Uterus (tissue), 2 donors: ENCODE results near the gene SPATA16.

Source experiments
- POLR2A ChIP-seq, 2 donors: fragments of 450-650 bp; IDR thresholded peaks; one replicate each; pipeline ENCODE4 v1.6.1; 2016; ENCODE audit warnings: antibody characterized with exemption in 2 of 2, mild to moderate bottlenecking in 1 of 2, moderate library complexity in 1 of 2
- TF ChIP-seq, protein P1 (sequence below), 4 experiments: fragments of 200-600 bp in 2 of 4; fragments of 450-650 bp in 2 of 4; sonication (generic) in 2 of 4; IDR thresholded peaks; one replicate each; pipeline ENCODE4 v1.5.1; 2016 to 2019; ENCODE audit warnings: antibody characterized with exemption in 4 of 4, mild to moderate bottlenecking in 2 of 4, moderate library complexity in 1 of 4

DNA sequence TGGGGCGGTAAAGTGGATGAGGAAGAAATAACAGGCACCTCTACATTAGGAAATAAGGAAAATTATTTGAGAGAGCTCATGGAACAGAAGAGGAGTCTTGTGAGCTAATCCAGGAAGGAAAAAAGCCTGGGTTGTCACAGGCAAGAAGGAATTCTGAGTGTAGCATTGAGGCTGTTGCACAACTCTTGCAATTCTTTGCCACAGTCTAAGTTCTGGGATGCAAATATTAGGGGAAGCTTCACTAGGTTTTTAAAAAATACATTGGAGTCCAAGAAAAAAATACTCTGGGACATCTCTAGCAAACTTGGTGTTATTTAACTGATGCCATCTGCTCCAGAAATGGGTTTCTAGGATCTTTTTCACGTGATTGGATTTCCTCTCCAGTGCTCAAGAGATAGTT is 122.3 kb downstream of the SPATA16 start:
- TF ChIP-seq POLR2A (IDR thresholded peaks at IDR 0.05): no peak
- TF ChIP-seq, protein P1, sequence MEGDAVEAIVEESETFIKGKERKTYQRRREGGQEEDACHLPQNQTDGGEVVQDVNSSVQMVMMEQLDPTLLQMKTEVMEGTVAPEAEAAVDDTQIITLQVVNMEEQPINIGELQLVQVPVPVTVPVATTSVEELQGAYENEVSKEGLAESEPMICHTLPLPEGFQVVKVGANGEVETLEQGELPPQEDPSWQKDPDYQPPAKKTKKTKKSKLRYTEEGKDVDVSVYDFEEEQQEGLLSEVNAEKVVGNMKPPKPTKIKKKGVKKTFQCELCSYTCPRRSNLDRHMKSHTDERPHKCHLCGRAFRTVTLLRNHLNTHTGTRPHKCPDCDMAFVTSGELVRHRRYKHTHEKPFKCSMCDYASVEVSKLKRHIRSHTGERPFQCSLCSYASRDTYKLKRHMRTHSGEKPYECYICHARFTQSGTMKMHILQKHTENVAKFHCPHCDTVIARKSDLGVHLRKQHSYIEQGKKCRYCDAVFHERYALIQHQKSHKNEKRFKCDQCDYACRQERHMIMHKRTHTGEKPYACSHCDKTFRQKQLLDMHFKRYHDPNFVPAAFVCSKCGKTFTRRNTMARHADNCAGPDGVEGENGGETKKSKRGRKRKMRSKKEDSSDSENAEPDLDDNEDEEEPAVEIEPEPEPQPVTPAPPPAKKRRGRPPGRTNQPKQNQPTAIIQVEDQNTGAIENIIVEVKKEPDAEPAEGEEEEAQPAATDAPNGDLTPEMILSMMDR (IDR thresholded peaks at IDR 0.05): no peak
